Stimulated activated CD4-positive, alpha-beta T cell treated with anti-CD3 and anti-CD28 coated beads, Interleukin-1b, Interleukin-23, amount 100 ng/mL, for 1 hour (primary cell): ENCODE measurements around the gene FBXO30.

Source experiments
- DNase-seq, 2 donors: peaks; one replicate each; pipeline ENCODE4 v3.0.0-alpha.2; 2020; ENCODE audit warnings: low read depth in 2 of 2

The FBXO30 gene, protein sequence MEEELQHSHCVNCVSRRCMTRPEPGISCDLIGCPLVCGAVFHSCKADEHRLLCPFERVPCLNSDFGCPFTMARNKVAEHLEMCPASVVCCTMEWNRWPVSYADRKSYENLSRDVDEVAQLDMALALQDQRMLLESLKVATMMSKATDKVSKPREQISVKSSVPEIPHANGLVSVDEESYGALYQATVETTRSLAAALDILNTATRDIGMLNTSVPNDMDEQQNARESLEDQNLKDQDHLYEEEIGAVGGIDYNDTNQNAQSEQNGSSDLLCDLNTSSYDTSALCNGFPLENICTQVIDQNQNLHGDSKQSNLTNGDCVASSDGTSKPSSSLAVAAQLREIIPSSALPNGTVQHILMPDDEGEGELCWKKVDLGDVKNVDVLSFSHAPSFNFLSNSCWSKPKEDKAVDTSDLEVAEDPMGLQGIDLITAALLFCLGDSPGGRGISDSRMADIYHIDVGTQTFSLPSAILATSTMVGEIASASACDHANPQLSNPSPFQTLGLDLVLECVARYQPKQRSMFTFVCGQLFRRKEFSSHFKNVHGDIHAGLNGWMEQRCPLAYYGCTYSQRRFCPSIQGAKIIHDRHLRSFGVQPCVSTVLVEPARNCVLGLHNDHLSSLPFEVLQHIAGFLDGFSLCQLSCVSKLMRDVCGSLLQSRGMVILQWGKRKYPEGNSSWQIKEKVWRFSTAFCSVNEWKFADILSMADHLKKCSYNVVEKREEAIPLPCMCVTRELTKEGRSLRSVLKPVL

DNA sequence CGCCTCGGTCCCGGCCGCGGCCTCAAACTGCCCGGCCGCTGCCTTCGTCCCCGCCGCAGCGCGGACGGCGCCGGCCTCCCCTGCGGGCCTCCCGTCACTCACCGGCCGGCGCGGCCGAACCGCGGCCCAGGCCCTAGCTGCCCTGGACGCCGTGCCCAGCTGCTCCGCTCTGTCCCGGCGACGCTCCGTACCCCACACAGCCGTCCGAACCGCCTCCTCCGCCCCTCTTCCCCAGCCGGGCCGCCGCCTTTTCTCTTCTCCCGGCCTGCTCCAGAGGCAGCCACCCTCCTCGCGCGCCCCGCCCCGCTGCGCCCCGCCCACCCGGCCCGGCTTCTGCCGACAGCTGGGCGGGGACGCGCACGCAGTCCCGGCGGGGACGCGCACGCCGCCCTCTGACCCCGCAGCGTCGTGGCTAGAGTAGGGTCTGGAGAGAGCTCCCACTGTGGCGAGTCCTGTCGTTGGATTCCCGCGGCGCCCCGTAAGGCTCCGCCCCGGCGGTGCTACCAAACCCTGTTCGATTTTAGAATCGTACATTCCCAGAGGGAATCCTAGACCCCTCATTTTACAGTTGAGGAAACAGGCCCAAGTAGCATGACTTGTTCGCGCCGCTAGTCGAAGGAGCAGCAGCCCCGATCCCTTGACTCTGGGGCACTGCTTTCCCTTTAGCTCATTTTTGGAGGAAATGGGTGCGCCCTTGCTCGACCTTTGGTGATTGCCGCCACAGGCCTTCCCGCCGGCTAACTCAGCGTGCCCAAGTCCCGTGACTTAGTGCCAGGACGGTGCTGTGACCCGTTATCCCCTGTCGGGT, at the start of gene FBXO30:
FBXO30 (minus strand) TSS at position 295 of the 808 bp plus-strand sequence. CDS start 8,390 bp downstream, outside the sequence.
- DNase-seq, result peak; percentile 58 to 81

DNA sequence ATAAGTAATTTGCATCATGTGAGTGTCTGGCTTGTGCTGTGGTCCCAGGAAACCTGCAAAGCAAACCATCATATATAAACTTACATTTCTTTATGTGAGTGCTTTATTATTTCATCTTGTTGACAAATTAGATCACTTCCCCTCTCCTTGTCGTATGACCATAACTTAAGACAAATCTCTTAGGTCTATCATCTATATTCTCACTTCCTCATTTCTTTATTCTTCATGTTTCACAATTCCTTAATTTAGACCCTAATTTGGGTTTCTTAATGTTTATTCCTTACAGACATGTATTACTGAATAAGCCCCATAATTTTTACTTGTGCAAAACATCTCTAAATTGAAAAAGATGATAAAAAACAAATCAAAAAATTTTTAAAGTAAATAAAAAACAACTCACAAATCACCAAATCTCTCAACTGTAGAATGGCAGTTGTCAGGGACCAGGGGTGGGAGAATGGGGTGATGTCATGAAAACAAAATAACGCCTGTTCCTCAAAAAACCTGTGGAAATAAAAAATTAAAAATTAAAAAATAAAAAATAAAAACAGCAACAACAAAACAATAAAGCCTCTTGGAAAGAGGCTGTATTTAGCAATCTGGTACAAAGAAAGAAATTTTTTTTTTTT, 49.5 kb upstream of the FBXO30 start:
- no peak for DNase-seq

DNA sequence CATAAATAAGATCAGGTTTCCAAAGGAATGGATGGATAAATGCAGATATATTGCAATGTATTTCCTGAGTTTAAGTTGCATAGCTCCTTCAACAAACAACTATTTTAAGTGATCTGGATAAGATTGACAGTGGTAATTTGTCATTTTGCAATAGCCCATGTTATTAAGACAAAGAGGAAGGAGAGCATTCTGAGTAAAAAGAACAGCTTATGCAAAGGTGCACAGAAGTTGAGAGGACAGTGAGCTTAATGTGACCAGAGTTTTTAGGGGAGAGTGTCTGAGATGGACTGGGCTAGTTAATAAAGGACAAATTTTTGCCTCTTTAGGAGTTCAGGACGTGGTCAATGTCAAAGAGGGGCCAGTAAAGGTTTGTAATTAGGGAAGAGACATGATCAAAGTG, 48.8 kb upstream of the FBXO30 start:
- DNase-seq, result no peak

DNA sequence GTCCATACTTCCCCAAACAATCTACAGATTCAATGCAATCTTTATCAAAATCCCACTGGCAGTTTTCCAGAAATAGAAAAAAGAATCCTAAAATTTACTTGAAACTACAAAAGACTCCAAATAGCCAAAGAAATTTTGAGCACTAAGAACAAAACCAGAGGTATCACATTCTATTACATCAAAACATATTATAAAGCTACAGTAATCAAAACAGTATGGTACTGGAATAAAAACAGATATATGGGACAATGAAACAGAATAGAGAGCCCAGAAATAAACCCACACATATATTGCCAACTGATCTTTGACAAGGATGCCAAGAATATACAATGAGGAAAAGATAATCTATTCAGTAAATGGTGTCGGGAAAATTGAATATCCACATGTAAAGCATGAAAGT, 46.0 kb upstream of the FBXO30 start:
- DNase-seq, result no peak

DNA sequence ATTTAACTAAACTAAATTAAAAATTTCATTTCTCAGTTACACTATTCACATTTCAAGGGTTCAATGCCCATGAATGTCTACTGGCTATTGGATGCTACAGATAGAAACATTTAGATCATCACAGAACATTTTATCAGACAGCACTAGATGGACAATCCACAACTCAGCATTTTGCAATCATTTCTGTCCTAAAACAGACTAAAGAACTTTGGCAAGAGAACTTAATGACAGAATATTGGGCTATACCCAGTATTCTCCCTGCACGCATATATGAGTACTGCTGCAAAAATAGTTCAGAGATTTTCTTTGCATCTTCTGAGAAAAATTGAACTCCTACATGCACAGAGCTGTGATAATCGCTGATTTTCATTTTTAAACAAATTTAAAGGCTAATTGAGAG, 36.1 kb upstream of the FBXO30 start:
- no peak for DNase-seq

DNA sequence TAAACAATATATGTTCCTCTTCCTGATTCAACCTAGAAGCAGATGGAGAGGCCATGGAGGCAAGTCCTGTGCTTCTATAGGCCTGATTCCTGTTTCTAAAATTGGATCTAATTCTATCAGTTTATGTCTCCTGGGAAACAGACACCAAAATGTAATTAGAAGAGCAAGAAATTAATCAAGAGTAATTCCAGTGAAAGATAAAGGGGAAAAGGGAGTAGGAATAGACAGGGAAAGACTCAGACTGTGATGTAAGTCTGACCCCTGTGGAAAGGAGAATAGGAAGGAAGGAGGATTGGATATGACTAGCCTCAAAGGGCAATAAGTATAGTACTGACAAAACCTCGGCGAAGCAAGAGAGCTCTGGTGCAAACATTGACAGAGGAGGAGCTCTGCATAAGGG, 33.9 kb upstream of the FBXO30 start:
- no peak for DNase-seq

DNA sequence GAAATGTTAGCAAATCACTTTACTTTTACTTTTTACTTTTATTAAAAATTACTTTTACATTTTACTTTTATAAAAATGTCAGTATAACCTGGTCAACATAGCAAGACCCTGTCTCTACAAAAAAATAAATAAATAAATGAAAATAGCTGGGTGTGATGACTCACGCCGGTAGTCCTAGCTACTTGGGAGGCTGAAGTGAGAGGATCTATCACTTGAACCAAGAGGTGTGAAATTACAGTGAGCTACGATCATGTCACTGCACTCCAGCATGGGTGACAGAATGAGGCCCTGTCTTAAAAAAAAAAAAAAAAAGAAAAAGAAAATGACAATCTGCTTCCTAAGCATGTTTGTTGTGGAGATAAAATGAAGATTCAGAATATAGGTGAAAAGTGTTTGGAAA, 31.0 kb upstream of the FBXO30 start:
- no peak for DNase-seq

DNA sequence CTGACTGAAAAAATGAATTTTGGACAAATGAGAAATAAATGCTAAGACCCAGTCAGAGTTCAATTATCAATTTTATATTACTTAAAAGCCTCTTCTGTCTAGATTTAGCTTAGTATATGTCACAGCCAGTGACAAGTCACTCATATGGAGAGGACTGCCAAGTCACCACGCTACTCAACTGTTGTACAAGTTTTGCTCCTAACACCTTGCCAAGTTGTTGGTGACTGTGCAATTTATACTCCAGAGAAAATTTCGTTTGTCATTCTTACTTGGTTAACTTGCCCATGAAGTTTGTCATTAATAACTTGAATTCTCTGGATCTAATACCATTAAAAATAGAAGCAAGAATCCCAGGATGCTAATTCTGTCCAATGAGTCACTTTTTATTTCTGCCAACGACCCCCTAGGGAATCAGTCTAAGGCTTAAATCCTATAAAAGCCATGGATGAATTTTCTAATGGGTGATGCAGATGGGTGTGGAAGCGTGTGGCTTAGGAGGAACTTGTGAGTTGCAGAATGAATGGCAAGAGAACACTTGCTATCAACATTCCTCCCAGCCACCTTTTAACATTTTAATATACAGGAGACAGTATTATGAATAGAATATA, 30.4 kb upstream of the FBXO30 start:
- DNase-seq, result no peak

DNA sequence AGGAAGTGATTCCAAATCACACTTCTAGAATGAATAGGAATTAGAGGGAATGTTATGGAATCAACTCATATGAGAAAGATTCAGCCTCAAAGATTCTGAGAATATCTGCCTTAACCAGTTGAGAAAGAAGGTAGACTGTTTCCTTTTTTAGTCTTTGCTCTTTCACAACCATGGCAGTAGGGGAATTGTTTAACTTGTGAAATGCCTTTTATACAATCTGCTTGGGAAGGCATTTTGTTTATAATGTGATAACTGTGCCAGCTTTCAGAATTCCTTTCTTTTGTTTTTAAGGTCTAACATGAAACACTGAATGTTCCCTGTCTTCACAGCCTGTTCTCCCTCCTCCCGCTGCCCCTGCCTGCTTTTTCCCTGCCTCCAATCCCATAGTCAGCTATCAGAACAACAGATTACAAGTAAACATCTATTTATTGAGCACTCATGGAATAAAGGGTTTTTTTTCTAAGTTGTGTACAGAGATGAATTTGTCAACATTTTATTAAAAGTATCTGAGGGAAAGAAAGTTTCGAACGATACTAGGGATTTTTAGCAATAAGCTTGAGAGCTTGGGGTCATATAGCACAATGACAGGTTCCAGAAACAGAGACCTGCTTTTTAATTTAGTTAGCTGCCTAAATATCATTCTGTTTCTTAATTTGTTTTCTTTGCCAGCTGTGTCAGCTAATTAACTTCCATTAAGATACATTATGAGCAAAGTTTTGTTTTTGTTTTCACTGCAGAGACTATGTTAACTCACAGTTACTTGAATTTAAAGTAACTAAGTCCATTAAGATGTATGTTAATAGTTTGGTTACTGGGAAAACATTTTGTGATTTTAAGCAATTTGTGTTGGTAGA, 28.3 kb upstream of the FBXO30 start:
- no peak for DNase-seq

DNA sequence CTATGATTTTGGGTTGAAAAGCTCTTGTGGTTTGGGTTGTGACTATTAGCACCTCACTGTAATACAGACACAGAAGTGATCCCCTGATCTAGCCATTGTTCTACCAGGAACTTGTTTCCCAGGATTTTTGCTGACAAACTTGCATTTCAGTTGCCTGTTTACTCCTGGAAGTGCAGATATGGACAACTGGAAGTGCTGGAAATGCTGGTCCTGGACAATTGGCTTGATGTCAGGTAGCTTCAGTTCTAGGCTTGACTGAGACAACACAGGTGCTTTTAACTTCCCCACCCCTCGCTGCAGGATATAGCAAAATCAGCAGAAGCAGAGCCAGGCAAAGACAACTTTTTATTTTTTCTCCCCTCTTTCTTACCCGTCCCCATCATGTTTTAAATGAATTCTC, 27.1 kb upstream of the FBXO30 start:
- DNase-seq, result no peak

DNA sequence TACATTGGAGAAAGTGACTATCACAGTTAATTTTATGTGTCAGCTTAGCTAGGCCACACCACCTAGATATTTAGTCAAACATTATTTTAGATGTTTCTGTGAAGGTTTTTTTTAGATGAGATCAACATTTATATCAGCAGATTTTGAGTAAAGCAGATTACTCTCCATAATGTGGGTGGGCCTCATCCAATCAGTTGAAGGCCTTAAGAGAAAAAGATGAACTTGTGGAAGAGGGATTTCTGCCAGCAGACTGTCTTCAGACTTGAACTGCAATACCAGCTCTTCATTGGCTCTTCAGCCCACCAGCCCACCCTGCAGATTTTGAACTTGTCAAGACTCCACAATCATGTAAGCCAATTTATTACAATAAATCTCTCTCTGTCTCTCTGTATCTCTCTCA, 25.1 kb upstream of the FBXO30 start:
- DNase-seq, result no peak

DNA sequence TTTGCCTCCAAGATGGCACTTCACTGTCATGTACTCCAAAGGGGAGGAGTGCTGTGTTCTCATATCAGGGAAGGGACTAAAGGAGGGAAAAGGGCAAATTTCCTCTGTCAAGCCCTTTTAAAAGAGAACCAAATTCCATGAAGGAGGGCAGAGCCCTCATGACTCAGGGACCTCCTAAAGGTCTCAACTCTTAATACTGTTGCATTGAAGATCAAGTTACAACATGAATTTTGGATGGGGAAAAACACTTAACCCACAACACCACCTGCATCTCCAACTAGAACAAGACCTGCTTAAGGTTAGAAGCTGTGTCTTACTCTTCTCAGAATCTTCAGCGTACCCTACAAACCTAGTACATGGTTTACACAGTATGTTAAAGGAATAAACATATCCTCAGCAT, 23.7 kb upstream of the FBXO30 start:
- DNase-seq, result no peak

DNA sequence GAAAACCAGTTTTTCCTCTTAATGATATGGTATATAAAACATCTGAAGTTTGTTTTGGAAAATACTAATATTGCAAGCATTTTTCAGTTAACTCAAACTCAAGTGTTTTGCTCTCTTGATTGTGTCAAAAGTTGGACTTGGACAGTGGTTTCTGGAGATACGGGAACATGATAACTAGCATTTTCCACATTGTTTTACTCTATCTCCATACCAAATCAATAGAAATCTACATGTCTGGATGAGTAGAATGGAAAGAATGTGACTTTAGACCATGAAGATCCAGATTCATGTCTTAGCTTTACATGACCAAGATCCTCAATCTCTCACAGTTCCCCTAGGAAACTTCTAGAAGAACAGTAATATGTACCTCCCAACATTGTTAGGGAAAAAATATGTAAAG, 22.2 kb upstream of the FBXO30 start:
- DNase-seq, result no peak

DNA sequence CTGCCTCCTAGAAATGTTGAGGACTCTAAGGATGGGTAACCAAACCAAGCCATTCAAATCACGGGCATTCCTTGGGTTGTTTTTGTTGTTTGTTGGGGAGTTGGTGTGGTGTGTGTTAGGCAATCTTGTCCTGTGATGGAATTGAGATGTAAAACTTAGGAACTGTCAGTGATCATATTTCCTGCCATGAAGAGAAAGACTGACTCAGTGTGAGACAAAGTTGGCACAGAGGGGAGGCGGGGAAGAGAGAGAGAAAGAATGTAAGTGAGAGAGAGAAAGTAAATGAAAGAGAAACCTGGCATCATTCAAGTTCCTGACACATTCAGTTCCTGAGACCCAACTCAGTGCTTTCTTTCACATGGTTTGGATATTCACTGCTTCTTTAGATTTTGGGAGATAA, 21.6 kb upstream of the FBXO30 start:
- DNase-seq, result no peak

DNA sequence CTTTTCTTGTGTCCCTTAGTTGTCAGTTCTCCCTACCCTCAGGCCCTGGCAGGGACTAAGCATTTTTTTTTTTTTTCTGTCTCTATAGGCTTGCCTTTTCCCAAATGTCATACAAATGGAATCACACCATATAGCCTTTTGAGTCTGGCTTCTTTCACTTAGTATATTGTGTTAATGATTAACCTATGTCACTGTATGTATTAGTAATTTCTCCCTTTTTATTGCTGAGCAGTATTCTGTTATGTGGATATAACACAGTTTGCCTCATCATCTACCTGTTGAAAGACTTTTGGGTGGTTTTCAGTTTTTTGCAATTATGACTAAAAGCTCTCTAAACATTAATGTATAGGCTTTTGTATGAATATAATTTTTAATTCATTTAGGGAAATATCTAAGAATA, 16.0 kb upstream of the FBXO30 start:
- no peak for DNase-seq

DNA sequence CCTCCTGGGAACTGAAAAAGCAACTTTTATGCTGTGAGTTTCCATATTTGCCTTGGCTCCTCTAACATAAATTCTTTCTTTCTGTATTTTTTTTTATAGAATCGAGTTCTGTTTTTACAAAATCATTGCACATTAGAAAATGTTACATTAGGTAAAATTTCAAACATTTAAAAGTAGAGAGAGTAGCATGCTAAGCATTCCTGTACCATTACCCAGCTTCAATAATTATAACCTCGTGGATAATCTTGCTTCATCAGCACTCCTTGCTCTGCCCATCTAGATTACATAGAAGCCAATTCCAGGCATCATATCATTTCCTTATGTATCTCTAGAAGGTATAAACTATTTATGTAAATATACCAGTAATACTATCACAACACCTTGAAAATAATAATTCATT, 15.4 kb upstream of the FBXO30 start:
- DNase-seq, result no peak

DNA sequence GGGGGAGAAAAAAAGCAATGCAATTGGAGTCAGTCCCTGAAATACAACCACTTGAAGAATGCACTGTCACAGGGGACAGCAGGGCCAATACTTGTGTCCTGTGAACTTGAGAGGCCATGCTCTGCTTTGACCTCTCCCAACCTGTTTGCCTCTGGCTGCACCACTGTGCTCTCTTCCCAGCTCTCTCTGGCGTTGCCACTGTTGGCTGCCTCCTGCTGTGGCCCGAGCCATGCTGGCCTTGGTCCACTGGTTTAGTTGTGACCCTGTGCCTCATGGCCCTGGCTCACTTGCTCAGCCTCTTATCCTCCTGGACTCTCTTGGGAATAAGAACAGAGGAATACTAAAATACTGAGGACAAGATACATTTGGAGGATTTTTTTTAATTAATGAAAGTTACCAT, 14.5 kb upstream of the FBXO30 start:
- no peak for DNase-seq

DNA sequence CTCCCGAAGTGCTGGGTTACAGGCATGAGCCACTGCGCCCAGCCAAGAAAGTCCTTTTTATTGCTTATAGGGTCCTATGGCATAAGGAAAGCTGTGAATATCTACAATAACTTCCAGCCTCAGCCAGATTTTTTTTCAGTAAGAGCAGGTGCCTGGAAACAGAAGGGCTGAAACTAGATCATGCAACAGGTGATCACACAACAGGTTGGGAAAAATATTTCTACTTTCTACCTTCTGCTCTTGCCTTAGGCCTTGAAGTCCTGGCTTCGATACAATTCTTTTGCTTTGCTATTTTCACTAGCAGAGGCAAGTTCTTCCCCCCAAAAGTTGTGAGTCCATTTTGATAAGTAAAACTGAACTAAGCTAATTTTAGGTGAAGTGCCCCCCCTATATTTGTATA, 9.7 kb upstream of the FBXO30 start:
- no peak for DNase-seq

DNA sequence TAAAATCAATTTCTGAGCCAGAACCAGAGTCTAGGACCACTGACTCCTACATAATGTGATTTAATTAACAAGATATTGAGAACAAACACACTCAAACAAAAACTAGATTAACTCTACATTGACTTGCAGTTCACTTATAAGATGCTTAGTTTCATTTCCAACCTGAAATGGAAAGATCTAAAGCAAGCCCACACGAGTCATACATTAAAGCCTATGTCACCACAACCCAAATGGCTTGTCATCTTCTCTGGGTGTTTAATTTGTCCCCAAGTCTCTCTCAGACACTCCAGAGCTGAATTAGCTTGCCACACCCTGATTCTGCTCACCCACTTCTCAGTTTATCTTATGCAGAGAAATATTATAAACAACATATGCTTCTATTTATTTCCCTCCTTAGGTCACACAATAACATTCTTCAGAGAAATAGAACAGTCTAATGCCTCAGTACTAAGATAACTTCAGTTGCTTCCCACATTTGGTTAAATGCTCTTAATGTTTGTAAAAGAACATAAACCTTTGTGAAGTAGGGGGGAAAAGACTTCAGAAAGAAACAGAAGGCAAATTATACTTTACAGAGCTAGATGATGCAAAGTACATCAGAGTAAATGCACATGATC, 8.8 kb upstream of the FBXO30 start:
- DNase-seq, result no peak

DNA sequence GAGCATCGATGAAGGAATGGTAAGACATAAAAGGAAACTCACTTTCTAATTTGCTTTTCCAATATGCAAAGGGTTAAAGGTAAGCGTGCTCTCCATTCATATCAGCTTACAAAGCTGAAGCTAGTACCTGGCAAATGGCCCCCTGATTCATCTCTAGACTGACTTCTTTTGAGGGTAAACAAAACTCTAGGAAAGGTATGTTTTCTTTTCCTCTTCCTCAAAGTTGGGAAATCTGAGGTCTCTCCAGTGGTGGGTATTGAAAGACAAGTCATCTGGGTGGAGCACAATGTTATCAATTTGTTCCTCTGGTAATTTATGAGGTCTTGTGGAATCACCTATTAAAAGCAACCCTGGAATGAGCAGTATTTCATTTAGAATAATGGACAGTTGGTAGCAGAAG, 7.9 kb upstream of the FBXO30 start:
- no peak for DNase-seq
